AG08395 (cell line): Measurements from ENCODE around the gene GPA33.
A peak's percentile ranks its signal among the peaks of the same experiment; 100 is the strongest.

Experiments used
- DNase-seq: peaks from one replicate; pipeline ENCODE4 v3.0.0; 2012; ENCODE audit warnings: mixed read lengths, low spot score

GPA33 gene

GRCh38 chr1:167086033-167086432 is 4.1 kb downstream of the GPA33 start:
- DNase-seq = no peak

- no peak for DNase-seq
Observed at GRCh38 chr1:167084757-167085156, 5.4 kb downstream of the GPA33 start.

DNA sequence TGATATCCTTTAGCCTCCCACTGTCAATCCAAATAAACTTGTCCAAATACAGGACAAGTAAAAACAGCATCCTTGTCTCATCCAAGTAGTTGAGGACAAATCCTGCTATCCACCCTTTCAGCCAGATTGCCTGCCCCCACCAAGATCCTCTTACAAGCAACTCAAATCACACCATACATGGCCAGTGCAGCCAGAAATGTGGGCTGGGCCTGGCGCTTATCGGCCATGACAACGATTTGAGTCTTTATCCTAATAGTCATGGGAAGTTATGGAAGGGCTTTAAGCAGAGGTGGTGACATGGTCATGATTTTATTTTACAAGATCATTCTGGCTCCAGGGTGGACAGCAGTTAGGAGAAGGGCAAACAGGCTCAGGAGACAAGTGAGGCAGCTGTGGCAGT is 6.3 kb downstream of the GPA33 start:
- no peak for DNase-seq

GRCh38 chr1:167083066-167083665 is 7.0 kb downstream of the GPA33 start:
- DNase-seq = no peak

GRCh38 chr1:167082511-167083027 is 7.6 kb downstream of the GPA33 start:
- no peak for DNase-seq

- DNase-seq = no peak
Observed at GRCh38 chr1:167081594-167082156, 8.5 kb downstream of the GPA33 start.

GRCh38 chr1:167077868-167078210 is 12.3 kb downstream of the GPA33 start:
- DNase-seq = no peak

GRCh38 chr1:167077128-167077867 is 12.9 kb downstream of the GPA33 start:
- DNase-seq = no peak

- DNase-seq = no peak
Observed at GRCh38 chr1:167076136-167076710, 14.0 kb downstream of the GPA33 start.

GRCh38 chr1:167071286-167071685 is 18.9 kb downstream of the GPA33 start:
- no peak for DNase-seq

- DNase-seq = no peak
Observed at GRCh38 chr1:167068761-167069160, 21.4 kb downstream of the GPA33 start.

- no peak for DNase-seq
Observed at GRCh38 chr1:167067904-167068303, 22.3 kb downstream of the GPA33 start.

GRCh38 chr1:167066333-167067122 is 23.6 kb downstream of the GPA33 start:
- peak; percentile 85 for DNase-seq

DNA sequence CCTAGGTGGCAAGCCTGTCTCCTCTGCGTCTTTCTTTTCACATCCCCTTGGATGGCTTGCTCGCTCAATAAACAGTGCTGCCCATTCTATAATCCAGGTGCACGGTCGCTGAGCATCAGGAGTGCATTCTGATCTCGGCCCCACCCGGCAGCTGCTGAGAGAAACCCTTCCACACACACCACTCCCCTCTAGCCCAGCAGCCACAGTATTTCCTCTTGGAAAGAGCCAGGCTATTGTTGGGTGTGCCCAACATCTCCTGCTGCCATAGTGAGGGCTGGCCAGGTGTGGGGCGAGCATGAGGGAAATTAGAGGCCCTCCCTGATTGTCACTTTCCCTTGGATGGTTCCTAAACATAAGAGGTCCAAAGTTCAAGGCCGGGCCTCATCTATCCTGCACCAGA is 24.7 kb downstream of the GPA33 start:
- no peak for DNase-seq

GRCh38 chr1:167064621-167065020 is 25.6 kb downstream of the GPA33 start:
- DNase-seq = no peak

DNA sequence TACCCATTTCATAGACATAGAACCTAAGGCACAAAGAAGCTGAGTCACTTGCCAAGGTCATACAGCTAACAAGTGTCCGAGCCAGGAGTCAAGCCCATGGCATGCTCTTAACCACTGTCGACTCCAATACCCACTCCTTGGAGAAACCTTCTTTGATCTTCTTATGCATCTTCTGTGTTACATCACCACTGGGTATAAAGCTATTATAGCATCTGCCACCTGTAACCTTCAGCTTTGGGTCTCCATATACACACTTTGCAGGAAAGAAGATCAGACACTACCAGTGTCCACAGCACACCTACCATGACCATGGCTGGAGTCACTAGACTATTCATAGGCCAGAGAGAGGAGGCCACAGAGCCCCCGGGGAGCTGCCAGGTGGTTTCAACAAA is 29.1 kb downstream of the GPA33 start:
- DNase-seq = no peak

GRCh38 chr1:167060141-167061072 is 29.8 kb downstream of the GPA33 start:
- DNase-seq = peak; percentile 25

DNA sequence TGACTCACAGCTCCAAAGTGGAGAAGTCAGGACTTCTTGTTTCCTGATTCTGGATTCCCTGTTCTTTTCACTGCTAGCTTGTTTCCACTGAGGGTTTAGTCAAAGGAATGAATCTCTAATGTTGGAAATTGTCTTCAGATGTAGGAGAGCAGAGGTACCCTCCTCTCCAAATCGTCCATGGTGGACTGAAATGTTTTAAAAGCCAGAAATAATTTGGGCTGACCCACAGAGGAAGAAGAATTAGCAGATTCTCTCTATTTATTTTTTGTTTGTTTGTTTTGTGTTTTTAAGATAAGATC is 30.4 kb downstream of the GPA33 start:
- no peak for DNase-seq

DNA sequence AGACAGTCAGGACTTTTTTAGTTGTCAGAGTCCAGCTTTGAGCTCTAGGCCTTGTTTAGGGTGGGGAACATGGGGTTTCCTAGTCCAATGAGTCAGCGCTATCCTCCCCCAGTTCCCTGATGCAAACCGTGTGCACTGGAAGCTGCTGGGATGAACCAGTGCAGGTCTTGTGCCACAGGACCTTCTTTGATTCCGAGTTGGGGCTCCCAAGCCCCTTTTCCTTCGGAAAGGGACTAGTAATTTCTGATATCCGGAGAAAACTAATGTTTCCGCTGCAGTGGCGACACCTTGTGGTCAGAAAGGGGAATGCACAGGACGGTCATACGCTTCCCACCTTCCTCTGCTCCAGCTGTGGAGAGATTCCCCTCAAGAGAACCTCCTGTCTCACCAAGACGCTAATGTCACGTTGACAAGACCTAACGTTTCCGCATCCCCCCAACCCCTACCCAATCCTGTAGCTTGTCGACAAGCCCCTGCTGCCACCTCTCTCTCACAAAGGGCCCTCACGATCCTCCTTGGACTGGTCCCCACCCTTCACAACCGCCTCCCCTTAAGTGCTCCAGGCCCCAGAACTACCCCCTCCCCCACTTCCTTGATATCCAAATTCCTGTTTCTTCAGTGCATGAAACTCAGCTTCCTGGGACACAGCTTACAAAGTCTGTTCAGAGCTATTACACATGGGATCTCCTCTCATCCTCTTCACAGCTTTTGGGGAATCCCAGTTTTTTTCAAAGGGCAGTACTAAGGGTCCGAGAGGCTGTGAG is 30.9 kb downstream of the GPA33 start:
- peak; percentile 65 for DNase-seq

DNA sequence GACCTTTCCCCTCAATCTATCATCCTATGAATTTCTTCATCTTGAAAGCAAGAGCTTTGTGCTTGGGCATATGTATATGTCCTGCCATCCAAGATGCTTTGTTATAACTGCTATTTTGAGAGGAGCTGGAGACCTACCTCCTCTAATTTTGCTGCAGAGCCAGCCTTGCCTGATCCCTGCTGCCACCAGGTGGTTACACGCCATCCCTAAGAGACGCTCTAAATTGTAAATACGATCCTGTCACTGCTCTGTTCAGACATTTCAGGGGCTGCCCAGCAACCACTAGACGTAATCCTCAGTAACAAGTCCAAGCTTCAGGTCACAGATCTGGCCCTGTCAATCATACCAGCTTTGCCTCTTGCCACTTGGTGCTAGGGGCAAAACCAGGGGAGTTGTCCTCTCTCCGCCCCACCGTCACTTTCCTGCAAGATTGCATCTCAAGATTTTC is 32.9 kb downstream of the GPA33 start:
- DNase-seq = peak; percentile 16
